WTC11 (cell line): ENCODE results near the gene FADD. TPM values are rescaled to one million over a fixed set of nuclear protein-coding genes. Genes with fewer than 3 reads are reported as not detected.

Experiments
- ATAC-seq: fragments of 200-7000 bp; cut with Tn5 transposase; 2 replicates; pipeline ENCODE4 v1.10.0; 2021; ENCODE audit warnings: mild to moderate bottlenecking, moderate library complexity
- CTCF ChIA-PET: fragments of 300-600 bp; sonication (Branson Sonifier 250); formaldehyde crosslinking; loops from one replicate; lab custom pipeline; 2021; ENCODE audit warnings: antibody characterized with exemption; lab: Charles Lee
- POLR2A ChIA-PET: fragments of 350-600 bp; sonication (Branson Sonifier 250); formaldehyde crosslinking; loops from one replicate; lab custom pipeline; 2021; ENCODE audit warnings: antibody characterized with exemption; lab: Charles Lee
- DNase-seq: peaks from one replicate; pipeline ENCODE4 v3.0.0; 2021; ENCODE audit warnings: low spot score
- H3K27ac Mint-ChIP-seq: 2 replicates; pipeline ENCODE4 v1.8.0; 2021; ENCODE audit warnings: mixed read lengths
- H3K27me3 Mint-ChIP-seq: 2 replicates; pipeline ENCODE4 v1.8.0; 2021; ENCODE audit warnings: low read depth, mild to moderate bottlenecking, moderate library complexity, mixed read lengths
- H3K36me3 Mint-ChIP-seq: 2 replicates; pipeline ENCODE4 v1.8.0; 2021; ENCODE audit warnings: mixed read lengths
- H3K4me1 Mint-ChIP-seq: 2 replicates; pipeline ENCODE4 v1.8.0; 2022; ENCODE audit warnings: mixed read lengths
- H3K4me3 Mint-ChIP-seq: 2 replicates; pipeline ENCODE4 v1.8.0; 2021; ENCODE audit warnings: mild to moderate bottlenecking, moderate library complexity, mixed read lengths
- H3K9me3 Mint-ChIP-seq: 2 replicates; pipeline ENCODE4 v1.8.0; 2021; ENCODE audit warnings: mixed read lengths
- AFF4 ChIP-seq: sonication (generic); formaldehyde crosslinking; IDR thresholded peaks from 2 replicates; pipeline ENCODE4 v1.8.1; 2023; ENCODE audit warnings: mild to moderate bottlenecking, missing genetic modification reagents, borderline replicate concordance
- ARID4B ChIP-seq: sonication (generic); formaldehyde crosslinking; IDR thresholded peaks from 2 replicates; pipeline ENCODE4 v1.8.0; 2023; ENCODE audit warnings: missing genetic modification reagents, mild to moderate bottlenecking, borderline replicate concordance
- ATF1 ChIP-seq: sonication (generic); formaldehyde crosslinking; IDR thresholded peaks from 2 replicates; pipeline ENCODE4 v1.8.1; 2023; ENCODE audit warnings: mild to moderate bottlenecking, moderate library complexity, missing genetic modification reagents
- CDX4 ChIP-seq: fragments of 250-450 bp; sonication (Bioruptor Pico); IDR thresholded peaks from 2 replicates; pipeline ENCODE4 v1.9.0; 2021; ENCODE audit warnings: moderate library complexity, mild to moderate bottlenecking, inconsistent platforms, borderline replicate concordance
- CREB1 ChIP-seq: sonication (generic); formaldehyde crosslinking; IDR thresholded peaks from 2 replicates; pipeline ENCODE4 v1.8.0; 2023; ENCODE audit warnings: mild to moderate bottlenecking, missing genetic modification reagents
- ERG ChIP-seq: fragments of 250-450 bp; sonication (Bioruptor Pico); IDR thresholded peaks from 2 replicates; pipeline ENCODE4 v1.8.0; 2021; ENCODE audit warnings: mild to moderate bottlenecking
- HMGA2 ChIP-seq: fragments of 250-450 bp; sonication (Bioruptor Pico); IDR thresholded peaks from 2 replicates; pipeline ENCODE4 v1.4.0; 2021; ENCODE audit warnings: mild to moderate bottlenecking, moderate library complexity
- MXD4 ChIP-seq: fragments of 250-450 bp; sonication (Bioruptor Pico); IDR thresholded peaks from 2 replicates; pipeline ENCODE4 v1.8.0; 2021; ENCODE audit warnings: mild to moderate bottlenecking, moderate library complexity, borderline replicate concordance
- MYBL2 ChIP-seq: sonication (generic); formaldehyde crosslinking; IDR thresholded peaks from 2 replicates; pipeline ENCODE4 v1.8.1; 2023; ENCODE audit warnings: mild to moderate bottlenecking, moderate library complexity, missing genetic modification reagents
- NFYB ChIP-seq: sonication (generic); formaldehyde crosslinking; conservative IDR thresholded peaks from 2 replicates; pipeline ENCODE4 v1.8.0; 2022; ENCODE audit warnings: low read depth, missing genetic modification reagents
- NR2C2 ChIP-seq: sonication (generic); formaldehyde crosslinking; IDR thresholded peaks from 2 replicates; pipeline ENCODE4 v1.8.0; 2022; ENCODE audit warnings: mild to moderate bottlenecking, missing genetic modification reagents
- NR3C1 ChIP-seq: sonication (generic); formaldehyde crosslinking; conservative IDR thresholded peaks from 2 replicates; pipeline ENCODE4 v1.8.1; 2023; ENCODE audit warnings: low read depth, mild to moderate bottlenecking, missing genetic modification reagents
- SMAD4 ChIP-seq: sonication (generic); formaldehyde crosslinking; IDR thresholded peaks from 2 replicates; pipeline ENCODE4 v1.8.0; 2022; ENCODE audit warnings: mild to moderate bottlenecking, missing genetic modification reagents
- SOX15 ChIP-seq: fragments of 250-450 bp; sonication (Bioruptor Pico); IDR thresholded peaks from 2 replicates; pipeline ENCODE4 v1.9.0; 2021; ENCODE audit warnings: mild to moderate bottlenecking
- SP1 ChIP-seq: sonication (generic); formaldehyde crosslinking; conservative IDR thresholded peaks from 2 replicates; pipeline ENCODE4 v1.8.1; 2022; ENCODE audit warnings: missing genetic modification reagents
- STAT6 ChIP-seq: sonication (generic); formaldehyde crosslinking; conservative IDR thresholded peaks from 2 replicates; pipeline ENCODE4 v1.8.1; 2023; ENCODE audit warnings: mild to moderate bottlenecking, low read depth, missing genetic modification reagents, moderate library complexity
- TCF7 ChIP-seq: sonication (generic); formaldehyde crosslinking; IDR thresholded peaks from 2 replicates; pipeline ENCODE4 v1.8.0; 2022; ENCODE audit warnings: mild to moderate bottlenecking, low read depth, missing genetic modification reagents, moderate library complexity
- TP53 ChIP-seq: sonication (generic); formaldehyde crosslinking; IDR thresholded peaks from 2 replicates; pipeline ENCODE4 v1.8.1; 2023; ENCODE audit warnings: mild to moderate bottlenecking, missing genetic modification reagents
- ZNF317 ChIP-seq: sonication (generic); formaldehyde crosslinking; IDR thresholded peaks from 2 replicates; pipeline ENCODE4 v1.8.1; 2023; ENCODE audit warnings: low read depth, mild to moderate bottlenecking, moderate library complexity, missing genetic modification reagents, borderline replicate concordance
- ZNF396 ChIP-seq: fragments of 250-450 bp; sonication (Bioruptor Pico); IDR thresholded peaks from 2 replicates; pipeline ENCODE4 v1.8.0; 2021; ENCODE audit warnings: mild to moderate bottlenecking, moderate library complexity, borderline replicate concordance
- ZNF425 ChIP-seq: fragments of 250-450 bp; sonication (Bioruptor Pico); conservative IDR thresholded peaks from 2 replicates; pipeline ENCODE4 v1.9.0; 2021; ENCODE audit warnings: mild to moderate bottlenecking
- total RNA-seq: library from RNA; stranded (reverse); gene quantifications from 3 replicates; pipeline ENCODE4 v1.2.3, GENCODE V29; 2021

FADD gene
- total RNA-seq, 1 experiment from 2014 or later, result 49.0 TPM

GRCh38 chr11:70169632-70170031, 33.5 kb upstream of the FADD start:
- POLR2A ChIA-PET, result interaction anchor here (0.5 kb wide), 1 partner anchor 733 kb away, joined by 4 read pairs; no protein-coding TSS in a partner anchor
- CTCF ChIA-PET, result interaction anchor here (2.4 to 3.5 kb wide), 2 partner anchors 11 to 250 kb away, joined by 9 to 14 read pairs; no protein-coding TSS in a partner anchor

GRCh38 chr11:70170596-70171210, 32.4 kb upstream of the FADD start:
- POLR2A ChIA-PET, result interaction anchor here (0.5 kb wide), 1 partner anchor 13 kb away, joined by 4 read pairs; no protein-coding TSS in a partner anchor
- ATAC-seq (no peak), DNase-seq (no peak)
- H3K4me3 Mint-ChIP-seq, result no peak overlapping the region
- no peaks in the 10 kb centered on the region for H3K36me3 Mint-ChIP-seq
- H3K4me1 Mint-ChIP-seq, result peaks cover 12% of the 10 kb centered on the region
- no peaks in the 10 kb centered on the region for H3K9me3 Mint-ChIP-seq
- no peaks in the 10 kb centered on the region for H3K27me3 Mint-ChIP-seq
- no peak for TF ChIP-seq ZNF425 (CRISPR knock-in tag)
- TF ChIP-seq TP53 (CRISPR knock-in tag), result no peak
- TF ChIP-seq HMGA2 (CRISPR knock-in tag), result no peak
- no peak for TF ChIP-seq TCF7 (CRISPR knock-in tag)
- TF ChIP-seq ERG (CRISPR knock-in tag), result no peak
- TF ChIP-seq SMAD4 (CRISPR knock-in tag), result no peak
- TF ChIP-seq CDX4, result no peak
- TF ChIP-seq ZNF396 (CRISPR knock-in tag), result no peak
- TF ChIP-seq ATF1 (CRISPR knock-in tag), result no peak
- TF ChIP-seq NR3C1, result no peak
- TF ChIP-seq CREB1 (CRISPR knock-in tag), result no peak
- TF ChIP-seq SP1 (CRISPR knock-in tag), result no peak
- no peak for TF ChIP-seq STAT6
- no peak for TF ChIP-seq MXD4 (CRISPR knock-in tag)
- TF ChIP-seq MYBL2, result no peak
- TF ChIP-seq ARID4B, result no peak
- no peak for TF ChIP-seq AFF4 (CRISPR knock-in tag)
- CTCF ChIA-PET, result interaction anchor here (1.0 to 3.5 kb wide), 3 partner anchors 12 to 252 kb away, joined by 3 to 14 read pairs (median 9); no protein-coding TSS in a partner anchor
- no peak overlapping the region for H3K27ac Mint-ChIP-seq

More at GRCh38 chr11:70169632-70170031, 33.5 kb upstream of the FADD start:
- Mint-ChIP-seq H3K36me3 (no peaks in the 10 kb centered on the region), H3K4me1 (peaks cover 4% of the 10 kb centered on the region), H3K27me3 (no peaks in the 10 kb centered on the region), H3K4me3 (no peak overlapping the region), H3K27ac (no peak overlapping the region), H3K9me3 (no peaks in the 10 kb centered on the region)
- TF ChIP-seq SOX15 (CRISPR knock-in tag), result no peak
- no peak for TF ChIP-seq NFYB (CRISPR knock-in tag)
- no peak for TF ChIP-seq ZNF317
- no peak for TF ChIP-seq ATF1 (CRISPR knock-in tag)
- no peak for TF ChIP-seq NR2C2 (CRISPR knock-in tag)
- TF ChIP-seq SMAD4 (CRISPR knock-in tag), result no peak
- no peak for ATAC-seq
- no peak for DNase-seq
